Activated T-cell treated with anti-CD3 and anti-CD28 coated beads, Interleukin-2, amount 50 U/mL, for 72 hours (primary cell): ENCODE results near the gene EYA2. TPM values are rescaled to one million over a fixed set of nuclear protein-coding genes. Genes with fewer than 3 reads are reported as not detected.

Experiments
- ATAC-seq, 2 donors: fragments of 150-1000 bp; cut with Tn5 transposase; replicated peaks in 1 of 2; 2 replicates each; pipeline ENCODE4 v1.10.0; 2021; ENCODE audit warnings: moderate library complexity in 2 of 2, mild to moderate bottlenecking in 1 of 2
- DNase-seq, 2 donors: peaks; one replicate each; pipeline ENCODE4 v3.0.0; 2021 to 2022; ENCODE audit warnings: mixed read lengths in 1 of 2
- H3K27ac Mint-ChIP-seq: one replicate; pipeline ENCODE4 v1.8.0; 2022; ENCODE audit warnings: mild to moderate bottlenecking, moderate library complexity, mixed read lengths
- H3K27me3 Mint-ChIP-seq: one replicate; pipeline ENCODE4 v1.8.0; 2022; ENCODE audit warnings: low read depth, mixed read lengths
- H3K36me3 Mint-ChIP-seq, 2 donors: one replicate each; pipeline ENCODE4 v1.8.0; 2022; ENCODE audit warnings: mixed read lengths in 2 of 2, mild to moderate bottlenecking in 1 of 2; ENCODE audit not compliant: insufficient read depth in 2 of 2
- H3K4me1 Mint-ChIP-seq: one replicate; pipeline ENCODE4 v1.8.0; 2022; ENCODE audit warnings: low read depth, mixed read lengths
- H3K4me3 Mint-ChIP-seq, 2 donors: one replicate each; pipeline ENCODE4 v1.8.0; 2022; ENCODE audit warnings: mild to moderate bottlenecking in 2 of 2, mixed read lengths in 2 of 2, moderate library complexity in 2 of 2
- H3K9me3 Mint-ChIP-seq, 2 donors: one replicate each; pipeline ENCODE4 v1.8.0; 2022; ENCODE audit warnings: mixed read lengths in 2 of 2
- total RNA-seq, 2 donors: library from RNA; stranded (reverse); gene quantifications; one replicate each; pipeline ENCODE4 v1.2.3, GENCODE V29; 2022

Gene EYA2
- total RNA-seq, 2 donors from 2014 or later, result 0.12 TPM; not detected in 1

GRCh38 chr20:47213966-47214365 is 319.3 kb downstream of the EYA2 start:
- H3K27ac Mint-ChIP-seq, result no peak overlapping the region
- ATAC-seq, result no peak
- no peak for DNase-seq
- H3K4me1 Mint-ChIP-seq, result no peaks in the 10 kb centered on the region
- H3K36me3 Mint-ChIP-seq, result peaks cover 3 to 18% of the 10 kb centered on the region in 2 donors
- H3K9me3 Mint-ChIP-seq, result no peaks in the 10 kb centered on the region
- H3K27me3 Mint-ChIP-seq, result no peaks in the 10 kb centered on the region
- no peak overlapping the region for H3K4me3 Mint-ChIP-seq

- Mint-ChIP-seq H3K27ac (no peak overlapping the region), H3K4me3 (no peak overlapping the region), H3K36me3 (peaks cover 6 to 20% of the 10 kb centered on the region in 2 donors), H3K9me3 (no peaks in the 10 kb centered on the region), H3K27me3 (no peaks in the 10 kb centered on the region), H3K4me1 (no peaks in the 10 kb centered on the region)
- no peak for DNase-seq
- ATAC-seq, result no peak
Observed at GRCh38 chr20:47215653-47216397, 321.2 kb downstream of the EYA2 start.

GRCh38 chr20:47216819-47217410 is 322.3 kb downstream of the EYA2 start:
- Mint-ChIP-seq H3K27me3 (no peaks in the 10 kb centered on the region), H3K9me3 (no peaks in the 10 kb centered on the region), H3K36me3 (peaks cover 6 to 24% of the 10 kb centered on the region in 2 donors), H3K27ac (no peak overlapping the region), H3K4me3 (no peak overlapping the region), H3K4me1 (no peaks in the 10 kb centered on the region)
- no peak for DNase-seq
- ATAC-seq, result no peak

GRCh38 chr20:47217482-47218446 is 323.1 kb downstream of the EYA2 start:
- H3K27me3 Mint-ChIP-seq, result no peaks in the 10 kb centered on the region
- no peaks in the 10 kb centered on the region for H3K4me1 Mint-ChIP-seq
- H3K9me3 Mint-ChIP-seq, result no peaks in the 10 kb centered on the region
- DNase-seq (no peak), ATAC-seq (no peak)
- peaks cover 6 to 31% of the 10 kb centered on the region in 2 donors for H3K36me3 Mint-ChIP-seq
- no peak overlapping the region for H3K4me3 Mint-ChIP-seq
- H3K27ac Mint-ChIP-seq, result no peak overlapping the region

- Mint-ChIP-seq H3K9me3 (no peaks in the 10 kb centered on the region), H3K27me3 (no peaks in the 10 kb centered on the region), H3K36me3 (peaks cover 6 to 35% of the 10 kb centered on the region in 2 donors), H3K4me3 (no peak overlapping the region), H3K27ac (no peak overlapping the region), H3K4me1 (no peaks in the 10 kb centered on the region)
- ATAC-seq, result peak; percentile 37 to 50
- DNase-seq, result peak; percentile 38 to 59
Observed at GRCh38 chr20:47220161-47220582, 325.5 kb downstream of the EYA2 start.

GRCh38 chr20:47221036-47221625 is 326.5 kb downstream of the EYA2 start:
- H3K27me3 Mint-ChIP-seq, result no peaks in the 10 kb centered on the region
- H3K4me1 Mint-ChIP-seq, result no peaks in the 10 kb centered on the region
- peaks cover 3 to 33% of the 10 kb centered on the region in 2 donors for H3K36me3 Mint-ChIP-seq
- no peak overlapping the region for H3K27ac Mint-ChIP-seq
- DNase-seq (no peak), ATAC-seq (no peak)
- no peaks in the 10 kb centered on the region for H3K9me3 Mint-ChIP-seq
- H3K4me3 Mint-ChIP-seq, result no peak overlapping the region

- Mint-ChIP-seq H3K36me3 (peaks cover 5 to 30% of the 10 kb centered on the region in 2 donors), H3K4me3 (no peak overlapping the region), H3K27ac (no peak overlapping the region), H3K4me1 (no peaks in the 10 kb centered on the region), H3K27me3 (no peaks in the 10 kb centered on the region), H3K9me3 (no peaks in the 10 kb centered on the region)
- ATAC-seq (no peak), DNase-seq (no peak)
Observed at GRCh38 chr20:47222468-47223119, 328.0 kb downstream of the EYA2 start.

- no peak for ATAC-seq
- Mint-ChIP-seq H3K27me3 (no peaks in the 10 kb centered on the region), H3K36me3 (peaks cover 5 to 28% of the 10 kb centered on the region in 2 donors), H3K4me3 (no peak overlapping the region), H3K4me1 (no peaks in the 10 kb centered on the region), H3K9me3 (no peaks in the 10 kb centered on the region), H3K27ac (no peak overlapping the region)
- DNase-seq, result no peak
Observed at GRCh38 chr20:47223896-47224295, 329.3 kb downstream of the EYA2 start.

- Mint-ChIP-seq H3K27me3 (no peaks in the 10 kb centered on the region), H3K9me3 (no peaks in the 10 kb centered on the region), H3K36me3 (peaks cover 5 to 28% of the 10 kb centered on the region in 2 donors), H3K4me1 (no peaks in the 10 kb centered on the region), H3K4me3 (no peak overlapping the region), H3K27ac (no peak overlapping the region)
- ATAC-seq (no peak), DNase-seq (no peak)
Observed at GRCh38 chr20:47224300-47224791, 329.7 kb downstream of the EYA2 start.

- peaks cover 3 to 23% of the 10 kb centered on the region in 2 donors for H3K36me3 Mint-ChIP-seq
- ATAC-seq, result no peak
- peak overlapping the region; percentile 5 for H3K27ac Mint-ChIP-seq
- H3K4me1 Mint-ChIP-seq, result no peaks in the 10 kb centered on the region
- H3K9me3 Mint-ChIP-seq, result no peaks in the 10 kb centered on the region
- DNase-seq, result no peak
- no peak overlapping the region for H3K4me3 Mint-ChIP-seq
- no peaks in the 10 kb centered on the region for H3K27me3 Mint-ChIP-seq
Observed at GRCh38 chr20:47224857-47225256, 330.2 kb downstream of the EYA2 start.

GRCh38 chr20:47225458-47225857 is 330.8 kb downstream of the EYA2 start:
- no peak overlapping the region for H3K27ac Mint-ChIP-seq

GRCh38 chr20:47227119-47227518 is 332.5 kb downstream of the EYA2 start:
- H3K36me3 Mint-ChIP-seq, result peaks cover 1 to 21% of the 10 kb centered on the region in 2 donors

More at GRCh38 chr20:47225458-47225857, 330.8 kb downstream of the EYA2 start:
- no peaks in the 10 kb centered on the region for H3K4me1 Mint-ChIP-seq
- no peak for DNase-seq
- H3K4me3 Mint-ChIP-seq, result no peak overlapping the region
- no peaks in the 10 kb centered on the region for H3K27me3 Mint-ChIP-seq
- peaks cover 1 to 21% of the 10 kb centered on the region in 2 donors for H3K36me3 Mint-ChIP-seq
- H3K9me3 Mint-ChIP-seq, result no peaks in the 10 kb centered on the region
- ATAC-seq, result no peak

More at GRCh38 chr20:47227119-47227518, 332.5 kb downstream of the EYA2 start:
- no peak for DNase-seq
- H3K27me3 Mint-ChIP-seq, result no peaks in the 10 kb centered on the region
- no peak overlapping the region for H3K4me3 Mint-ChIP-seq
- no peak for ATAC-seq
- no peaks in the 10 kb centered on the region for H3K4me1 Mint-ChIP-seq
- no peaks in the 10 kb centered on the region for H3K9me3 Mint-ChIP-seq
- no peak overlapping the region for H3K27ac Mint-ChIP-seq
